Motor neuron (in vitro differentiated cells): ENCODE data around the gene RAB5B. TPM values are rescaled to one million over a fixed set of nuclear protein-coding genes. Genes with fewer than 3 reads are reported as not detected.
A peak's percentile ranks its signal among the peaks of the same experiment; 100 is the strongest.

Experiments
- ATAC-seq, 8 experiments: fragments of 200-7000 bp; cut with Tn5 transposase; replicated peaks in 6 of 8; 2 replicates each; pipeline ENCODE4 v1.8.0; 2021; ENCODE audit warnings: mild to moderate bottlenecking in 8 of 8, moderate library complexity in 8 of 8
- H3K27ac ChIP-seq, 2 donors: fragments of 250-450 bp; sonication (Bioruptor Pico); 2 replicates each; pipeline ENCODE4 v1.9.0; 2021; ENCODE audit warnings: antibody characterized with exemption in 2 of 2, mild to moderate bottlenecking in 2 of 2, moderate library complexity in 1 of 2
- H3K4me1 ChIP-seq, 2 donors: fragments of 250-450 bp; sonication (Bioruptor Pico); replicated peaks in 1 of 2; 2 replicates each; pipeline ENCODE4 v1.6.1; 2021; ENCODE audit warnings: antibody characterized with exemption in 2 of 2, mild to moderate bottlenecking in 2 of 2, moderate library complexity in 1 of 2
- H3K4me3 ChIP-seq, 5 donors: fragments of 250-450 bp; sonication (Bioruptor Pico); 2 replicates each; pipeline ENCODE4 v1.9.0; 2021; ENCODE audit warnings: antibody characterized with exemption in 5 of 5, mild to moderate bottlenecking in 5 of 5, moderate library complexity in 4 of 5
- WGBS, 10 experiments: fragments of 450-650 bp; shearing (Covaris generic); methylation state at CpG; one replicate each; pipeline ENCODE4 v1.0.0; 2022; 5-methylcytosine and 5-hydroxymethylcytosine counted together
- in situ Hi-C, 9 experiments: fragments of 400-800 bp; cut with MboI; loops; one replicate each; pipeline ENCODE4 v1.15.0; 2021; ENCODE audit warnings: low sequenced_read_pairs in 9 of 9, low pct_unique_long_range_greater_than_20kb in 2 of 9; ENCODE audit not compliant: unreplicated experiment in 9 of 9
- total RNA-seq, 8 experiments: library from RNA; unstranded; fragments of 300-600 nt; gene quantifications; 2 replicates each; pipeline versions ENCODE4 v1.2.3 to v1.2.4, GENCODE V29; 2022

RAB5B gene
- total RNA-seq, 8 experiments from 2014 or later = 56.3 to 95.6 (median 76.0) TPM

DNA sequence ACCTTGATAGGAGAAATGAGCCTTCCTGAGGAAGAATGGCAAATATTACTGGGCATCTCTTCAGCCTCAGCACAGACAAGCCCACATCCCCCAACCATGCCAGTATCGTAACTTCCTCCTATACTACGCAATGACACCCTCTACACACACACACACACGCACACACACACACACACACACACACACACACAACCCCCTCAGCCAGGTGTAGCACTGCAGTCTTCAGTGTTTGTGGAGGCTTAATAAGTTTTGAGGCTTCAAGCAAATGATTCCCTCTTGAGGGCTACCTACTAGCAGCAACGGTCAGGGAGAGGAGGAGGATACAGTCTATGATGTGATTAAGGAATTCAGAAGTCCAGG is 41.3 kb upstream of the RAB5B start:
- peak overlapping the region; percentile 44 to 66 (median 53) for H3K4me3 ChIP-seq
- 15 to 57% (median 20%) methylated on average over 1 to 4 of the region's 4 CpGs; no CpG with 5 or more reads in 5 of the 10 experiments for WGBS, 10 experiments
- H3K4me1 ChIP-seq = peaks cover 17 to 18% of the 10 kb centered on the region in 2 donors
- H3K27ac ChIP-seq = no peak overlapping the region
- ATAC-seq = peak in 4 of 8 experiments; percentile 1 to 13 (median 5)
- in situ Hi-C loops = loop anchor here in 3 of 9 experiments (25.0 kb wide), 1 partner anchor 195 kb away; the partner anchor contains the start of genes CD63 (in 3 of the 3) and GDF11 (in 3 of the 3)

DNA sequence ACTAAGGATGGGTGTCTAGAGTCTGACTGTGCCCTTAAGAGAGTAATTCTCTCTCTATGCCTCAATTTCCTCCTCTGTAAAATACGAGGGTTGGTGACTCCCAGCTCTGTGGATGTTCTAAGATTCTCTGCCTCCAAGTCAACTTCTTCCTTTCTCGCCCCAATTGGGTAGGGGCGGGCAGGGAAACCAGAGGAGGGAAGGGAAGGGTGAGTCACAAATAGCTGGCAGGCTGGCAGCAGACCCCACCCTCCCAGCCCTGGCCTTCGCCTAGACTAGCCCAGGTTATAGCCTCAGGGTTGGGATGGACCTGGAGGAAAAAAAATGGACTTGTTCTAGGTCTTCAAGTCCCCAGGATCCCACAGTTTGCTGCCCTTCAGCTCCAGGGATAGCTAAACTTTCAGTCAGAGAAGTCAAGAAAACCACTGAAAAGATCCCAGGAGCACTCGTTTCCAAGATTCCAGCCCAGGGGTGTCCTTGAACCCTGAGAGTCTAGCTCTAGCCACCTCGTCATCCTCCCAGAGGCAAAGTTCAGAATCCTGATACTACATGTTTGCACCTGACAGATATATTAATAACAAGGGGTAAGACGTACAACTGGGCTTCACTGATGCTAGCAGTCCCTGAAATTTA is 40.6 kb upstream of the RAB5B start:
- in situ Hi-C loops = loop anchor here in 3 of 9 experiments (25.0 kb wide), 1 partner anchor 196 kb away; the partner anchor contains the start of genes CD63 (in 3 of the 3) and GDF11 (in 3 of the 3)
- Histone ChIP-seq H3K4me1 (peaks cover 16% of the 10 kb centered on the region in 2 donors), H3K4me3 (no peak overlapping the region), H3K27ac (no peak overlapping the region)
- ATAC-seq = peak in 3 of 8 experiments; percentile 6 to 7 (median 6)
- 0 to 100% (median 74%) methylated on average over 1 to 4 of the region's 7 CpGs; no CpG with 5 or more reads in 5 of the 10 experiments for WGBS, 10 experiments

DNA sequence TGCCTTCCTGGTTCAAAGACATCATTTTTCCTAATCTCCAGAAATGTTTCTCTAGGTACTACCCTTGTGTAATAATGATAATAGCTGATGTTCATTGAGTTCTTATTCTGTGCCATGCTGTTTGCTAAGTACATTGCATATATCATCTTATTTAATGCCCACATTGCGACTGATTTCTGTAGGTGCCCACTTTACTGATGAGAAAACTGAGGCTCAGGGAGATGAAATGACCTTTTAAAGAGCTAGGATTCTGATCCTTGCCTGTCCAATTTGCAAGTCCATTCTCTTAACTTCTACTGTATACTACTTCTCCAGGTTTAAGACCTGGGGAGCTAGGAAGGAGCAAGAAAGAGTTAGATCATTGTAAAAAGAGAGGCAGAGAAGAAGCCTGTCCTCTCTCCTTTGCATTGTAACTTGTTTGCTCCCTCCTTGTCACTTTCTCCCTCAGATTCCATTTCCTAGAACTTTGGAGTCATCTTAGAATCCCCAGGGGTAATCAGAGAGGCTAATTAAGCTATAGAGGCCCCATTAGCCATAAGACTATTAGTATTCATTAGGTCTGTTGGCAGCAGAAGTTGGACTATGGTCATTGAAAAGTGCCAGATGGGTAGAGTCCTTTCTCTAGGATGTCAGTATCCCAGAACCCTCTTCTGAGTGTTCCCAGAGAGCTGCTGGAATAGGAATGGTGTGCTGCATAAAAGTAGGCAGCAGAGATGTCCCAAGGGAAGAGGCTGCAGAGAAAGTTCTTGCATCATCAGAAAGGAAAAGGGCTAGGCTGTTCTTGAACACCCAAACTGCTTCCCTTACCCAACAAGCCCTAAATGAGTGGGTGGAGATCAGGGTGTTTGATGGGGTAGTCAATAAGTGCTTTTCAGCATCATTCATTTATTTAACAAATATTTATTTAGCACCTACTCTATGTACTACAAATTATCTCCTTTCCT is 39.8 kb upstream of the RAB5B start:
- ATAC-seq = no peak
- in situ Hi-C loops = loop anchor here in 3 of 9 experiments (25.0 kb wide), 1 partner anchor 197 kb away; the partner anchor contains the start of genes CD63 (in 3 of the 3) and GDF11 (in 3 of the 3)
- H3K27ac ChIP-seq = no peak overlapping the region
- WGBS, 10 experiments = 67 to 100% (median 100%) methylated on average over 1 of the region's 1 CpG; no CpG with 5 or more reads in 5 of the 10 experiments
- H3K4me3 ChIP-seq = no peak overlapping the region
- peaks cover 11 to 15% of the 10 kb centered on the region in 2 donors for H3K4me1 ChIP-seq

DNA sequence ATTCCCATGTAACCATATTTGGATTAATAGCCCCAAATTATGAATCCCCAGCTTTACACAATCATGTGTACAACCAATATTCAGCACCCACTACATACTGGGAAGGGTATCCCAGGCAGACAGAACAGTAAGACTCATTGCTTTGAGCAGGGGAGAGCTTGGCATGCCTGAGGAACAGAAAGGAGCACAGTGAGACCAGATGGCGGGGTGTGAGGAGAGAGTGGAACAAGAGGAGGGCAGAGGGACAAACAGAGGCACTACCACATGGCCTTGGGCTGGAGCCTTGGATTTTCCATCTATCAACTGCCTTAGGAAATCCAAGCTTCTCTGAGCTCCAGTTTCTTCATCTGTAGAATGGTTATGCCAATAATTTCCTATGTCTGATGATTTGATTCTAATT is 39.1 kb upstream of the RAB5B start:
- in situ Hi-C loops = loop anchor here in 3 of 9 experiments (25.0 kb wide), 1 partner anchor 197 kb away; the partner anchor contains the start of genes CD63 (in 3 of the 3) and GDF11 (in 3 of the 3)
- H3K27ac ChIP-seq = no peak overlapping the region
- peaks cover 11 to 15% of the 10 kb centered on the region in 2 donors for H3K4me1 ChIP-seq
- no peak for ATAC-seq
- WGBS, 10 experiments = 60 to 100% (median 83%) methylated on average over 1 of the region's 1 CpG; no CpG with 5 or more reads in 7 of the 10 experiments
- H3K4me3 ChIP-seq = no peak overlapping the region

DNA sequence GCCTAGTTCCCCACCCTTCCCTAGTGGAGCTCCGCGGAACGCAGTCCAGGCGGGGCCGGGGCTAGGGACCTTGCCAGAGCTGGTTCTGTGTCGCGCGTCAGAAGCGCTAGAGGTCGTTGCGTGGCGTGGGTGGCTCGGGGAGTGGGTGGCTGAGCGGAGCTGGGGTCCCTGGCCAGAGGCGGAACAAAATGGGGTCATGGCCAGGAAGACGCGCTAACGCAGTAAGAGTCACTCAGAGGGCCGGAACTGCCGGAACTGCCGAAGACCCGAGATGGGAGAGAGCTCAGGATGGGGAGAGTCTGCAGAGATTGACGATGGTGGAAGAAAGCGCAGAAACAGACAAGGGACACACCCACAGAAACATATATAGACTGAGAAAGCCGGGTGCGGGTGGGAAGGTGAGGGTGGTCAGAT is 38.1 kb upstream of the RAB5B start:
- WGBS, 10 experiments = 28 to 100% (median 78%) methylated on average over 1 to 12 of the region's 26 CpGs; no CpG with 5 or more reads in 1 of the 10 experiments
- no peak overlapping the region for H3K4me3 ChIP-seq
- H3K27ac ChIP-seq = no peak overlapping the region
- ATAC-seq = peak in 1 of 8 experiments; percentile 6
- in situ Hi-C loops = loop anchor here in 3 of 9 experiments (25.0 kb wide), 1 partner anchor 198 kb away; the partner anchor contains the start of genes CD63 (in 3 of the 3) and GDF11 (in 3 of the 3)
- H3K4me1 ChIP-seq = peaks cover 9 to 15% of the 10 kb centered on the region in 2 donors

DNA sequence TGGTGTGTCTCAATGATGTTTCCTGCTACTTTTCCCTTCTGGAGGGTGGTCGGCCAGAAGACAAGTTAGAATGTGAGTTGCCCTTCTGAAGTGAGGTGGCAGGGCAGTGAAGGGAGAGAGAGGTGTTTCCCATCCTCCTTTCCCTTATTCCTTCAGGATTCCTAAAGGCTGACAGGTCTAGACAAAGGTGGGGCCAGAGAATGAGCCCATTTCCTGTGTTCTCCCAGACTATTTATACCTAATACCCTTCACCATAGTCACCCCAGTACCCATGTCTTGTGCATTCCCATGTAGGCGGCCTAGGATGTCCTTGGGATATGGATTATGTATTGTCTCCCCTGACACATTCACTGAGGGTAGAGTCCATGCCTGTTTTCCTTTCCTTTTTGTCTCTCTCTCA is 35.9 kb upstream of the RAB5B start:
- no peak for ATAC-seq
- no peak overlapping the region for H3K27ac ChIP-seq
- H3K4me3 ChIP-seq = no peak overlapping the region
- H3K4me1 ChIP-seq = peaks cover 0 to 4% of the 10 kb centered on the region in 2 donors
- in situ Hi-C loops = loop anchor here in 3 of 9 experiments (25.0 kb wide), 1 partner anchor 201 kb away; the partner anchor contains the start of genes CD63 (in 3 of the 3) and GDF11 (in 3 of the 3)
- WGBS, 10 experiments = 57 to 82% (median 75%) methylated on average over 1 to 2 of the region's 2 CpGs; no CpG with 5 or more reads in 7 of the 10 experiments

DNA sequence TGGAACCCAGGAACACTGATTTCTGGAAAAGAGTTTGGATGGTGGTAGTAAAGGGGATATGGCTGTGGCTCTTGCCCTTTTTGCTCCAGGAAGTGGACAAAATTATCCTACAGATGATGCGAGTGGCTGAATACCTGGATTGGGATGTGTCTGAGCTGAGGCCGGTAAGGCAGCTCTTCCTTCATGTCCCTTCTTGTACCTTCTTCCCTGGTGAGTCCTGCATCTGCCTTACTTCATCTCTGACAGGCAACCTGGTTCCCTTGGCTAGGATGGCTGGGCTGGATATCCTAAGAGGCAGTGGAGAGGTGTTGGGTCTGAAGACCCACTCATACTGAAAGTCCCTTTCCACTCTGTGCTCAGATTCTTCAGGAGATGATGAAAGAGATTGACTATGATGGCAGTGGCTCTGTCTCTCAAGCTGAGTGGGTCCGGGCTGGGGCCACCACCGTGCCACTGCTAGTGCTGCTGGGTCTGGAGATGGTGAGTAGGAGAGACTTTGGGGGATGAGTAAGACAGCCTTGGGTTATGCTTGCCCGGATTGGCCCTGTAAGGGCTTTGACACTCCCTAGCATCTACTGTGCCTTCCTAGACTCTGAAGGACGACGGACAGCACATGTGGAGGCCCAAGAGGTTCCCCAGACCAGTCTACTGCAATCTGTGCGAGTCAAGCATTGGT is 34.9 kb upstream of the RAB5B start:
- no peak overlapping the region for H3K27ac ChIP-seq
- in situ Hi-C loops = loop anchor here in 3 of 9 experiments (25.0 kb wide), 1 partner anchor 202 kb away; the partner anchor contains the start of genes CD63 (in 3 of the 3) and GDF11 (in 3 of the 3)
- H3K4me3 ChIP-seq = no peak overlapping the region
- WGBS, 10 experiments = 60 to 94% (median 80%) methylated on average over 1 to 4 of the region's 8 CpGs; no CpG with 5 or more reads in 5 of the 10 experiments
- ATAC-seq = no peak
- H3K4me1 ChIP-seq = peaks cover 0 to 4% of the 10 kb centered on the region in 2 donors

DNA sequence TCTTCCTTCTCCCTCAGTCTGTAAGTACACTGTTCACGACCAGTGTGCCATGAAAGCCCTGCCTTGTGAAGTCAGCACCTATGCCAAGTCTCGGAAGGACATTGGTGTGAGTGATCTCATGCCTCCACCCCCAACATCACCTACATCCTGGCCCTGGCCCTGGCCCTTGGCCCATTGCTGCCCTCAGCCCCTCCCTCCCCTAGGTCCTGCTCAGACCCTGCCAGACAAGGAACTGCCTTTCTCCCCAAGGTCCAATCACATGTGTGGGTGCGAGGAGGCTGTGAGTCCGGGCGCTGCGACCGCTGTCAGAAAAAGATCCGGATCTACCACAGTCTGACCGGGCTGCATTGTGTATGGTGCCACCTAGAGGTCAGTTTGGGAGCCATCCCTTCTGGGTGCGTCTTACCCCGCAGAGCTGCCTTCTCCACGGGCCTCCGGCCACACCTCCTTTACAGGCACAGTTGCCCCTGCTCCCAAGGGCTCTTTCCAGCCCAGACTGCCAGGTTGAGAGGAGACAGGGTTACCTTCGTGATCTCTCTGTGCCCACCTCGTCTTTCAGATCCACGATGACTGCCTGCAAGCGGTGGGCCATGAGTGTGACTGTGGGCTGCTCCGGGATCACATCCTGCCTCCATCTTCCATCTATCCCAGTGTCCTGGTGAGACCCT is 33.7 kb upstream of the RAB5B start:
- Histone ChIP-seq H3K4me3 (peak overlapping the region in 1 of 5 donors; percentile 1), H3K4me1 (peaks cover 0 to 4% of the 10 kb centered on the region in 2 donors), H3K27ac (no peak overlapping the region)
- 27 to 75% (median 35%) methylated on average over 3 to 10 of the region's 18 CpGs; no CpG with 5 or more reads in 7 of the 10 experiments for WGBS, 10 experiments
- peak; percentile 94 to 100 (median 99) for ATAC-seq
- in situ Hi-C loops = loop anchor here in 4 of 9 experiments (10.0 to 25.0 kb wide), 3 partner anchors 115 to 205 kb away; partner anchors contain the start of genes CD63 (in 3 of the 4), GDF11 (in 3 of the 4) and DNAJC14 (in 1 of the 4)

DNA sequence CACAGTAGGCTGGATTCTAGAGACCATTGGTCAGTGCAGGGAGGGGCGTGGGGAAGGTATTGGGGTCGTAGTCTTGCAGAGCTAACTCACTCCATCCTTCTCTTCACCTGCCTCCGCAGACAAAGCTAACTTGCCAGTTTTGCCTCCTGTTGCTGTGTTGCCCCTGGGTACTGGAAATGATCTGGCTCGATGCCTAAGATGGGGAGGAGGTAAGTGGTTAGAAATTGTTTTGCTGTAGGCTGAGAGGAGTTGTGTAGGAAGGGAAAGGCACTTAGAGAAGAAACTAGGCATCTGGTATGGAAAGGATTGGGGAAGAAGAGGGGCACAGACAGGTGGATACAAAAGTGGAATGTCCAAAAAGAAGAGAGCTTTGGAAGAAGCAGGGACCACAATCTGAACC is 31.8 kb upstream of the RAB5B start:
- WGBS, 10 experiments = 66 to 100% (median 75%) methylated on average over 1 to 4 of the region's 4 CpGs; no CpG with 5 or more reads in 1 of the 10 experiments
- in situ Hi-C loops = loop anchor here in 4 of 9 experiments (10.0 to 25.0 kb wide), 3 partner anchors 117 to 207 kb away; partner anchors contain the start of genes CD63 (in 3 of the 4), GDF11 (in 3 of the 4) and DNAJC14 (in 1 of the 4)
- peaks cover 0 to 4% of the 10 kb centered on the region in 2 donors for H3K4me1 ChIP-seq
- no peak for ATAC-seq
- no peak overlapping the region for H3K27ac ChIP-seq
- no peak overlapping the region for H3K4me3 ChIP-seq

DNA sequence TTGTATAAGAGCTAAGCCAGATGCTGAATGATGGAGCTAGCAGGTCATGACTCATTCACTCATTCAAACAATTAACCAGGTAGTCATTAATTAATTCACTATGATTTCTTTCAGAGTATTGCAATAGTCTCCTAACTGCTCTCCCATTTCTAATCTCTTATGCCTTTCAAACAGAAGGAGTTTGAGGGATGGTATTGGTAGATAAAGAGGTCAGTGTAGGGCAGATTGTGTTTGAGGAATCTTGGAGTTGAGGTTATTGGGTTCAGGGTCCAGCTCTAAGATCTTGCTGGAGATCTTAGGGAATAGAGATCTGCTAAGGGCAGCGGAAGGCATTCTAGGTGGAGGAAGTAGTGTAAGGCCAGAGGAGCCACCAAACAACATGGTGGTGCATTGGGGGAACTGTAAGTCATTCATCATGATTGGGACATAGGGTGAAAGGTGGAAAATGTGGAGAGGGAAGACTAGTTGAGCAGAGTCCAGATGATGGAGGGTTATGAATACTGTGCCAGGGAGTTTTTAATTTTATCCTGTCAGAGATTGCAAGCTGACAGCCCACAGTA is 31.2 kb upstream of the RAB5B start:
- 86 to 100% (median 94%) methylated on average over 1 of the region's 1 CpG; no CpG with 5 or more reads in 6 of the 10 experiments for WGBS, 10 experiments
- in situ Hi-C loops = loop anchor here in 4 of 9 experiments (10.0 to 25.0 kb wide), 3 partner anchors 118 to 208 kb away; partner anchors contain the start of genes CD63 (in 3 of the 4), GDF11 (in 3 of the 4) and DNAJC14 (in 1 of the 4)

DNA sequence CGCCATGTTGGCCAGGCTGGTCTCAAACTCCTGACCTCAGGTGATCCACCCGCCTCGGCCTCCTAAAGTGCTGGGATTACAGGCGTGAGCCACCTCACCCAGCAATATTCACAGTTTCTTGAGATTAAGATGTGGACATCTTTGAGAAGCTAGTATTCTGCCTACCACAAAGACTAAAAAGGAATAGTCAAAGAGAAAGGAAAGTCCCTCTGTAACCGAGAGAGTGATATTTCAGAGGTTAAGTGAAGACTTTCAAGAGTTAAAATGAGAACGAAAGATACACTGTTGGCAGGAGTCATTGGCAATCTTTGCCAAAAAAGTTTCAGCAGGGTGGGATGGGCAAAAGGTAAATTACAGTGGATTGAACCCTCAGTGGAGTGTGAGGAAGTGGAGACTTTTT is 27.3 kb upstream of the RAB5B start:
- Histone ChIP-seq H3K27ac (no peak overlapping the region), H3K4me1 (no peaks in the 10 kb centered on the region), H3K4me3 (no peak overlapping the region)
- WGBS, 10 experiments = 18 to 100% (median 83%) methylated on average over 1 to 5 of the region's 6 CpGs; no CpG with 5 or more reads in 1 of the 10 experiments
- no peak for ATAC-seq
- in situ Hi-C loops = loop anchor here in 4 of 9 experiments (10.0 to 25.0 kb wide), 3 partner anchors 122 to 212 kb away; partner anchors contain the start of genes CD63 (in 3 of the 4), GDF11 (in 3 of the 4) and DNAJC14 (in 1 of the 4)

More for the DNA sequence above, 31.2 kb upstream of the RAB5B start:
- Histone ChIP-seq H3K27ac (no peak overlapping the region), H3K4me1 (peaks cover 0 to 4% of the 10 kb centered on the region in 2 donors), H3K4me3 (no peak overlapping the region)
- no peak for ATAC-seq
